PC-9 (cell line): ENCODE results near the gene GMDS.

Source experiments
- EZH2 ChIP-seq: fragments of 200-600 bp; sonication (generic); IDR thresholded peaks from 2 replicates; pipeline ENCODE4 v1.8.0; 2017; ENCODE audit warnings: antibody characterized with exemption, low read depth
- TF ChIP-seq, protein P1 (sequence below): fragments of 200-600 bp; sonication (generic); conservative IDR thresholded peaks from 2 replicates; pipeline ENCODE4 v1.6.1; 2017; ENCODE audit warnings: mixed run types, antibody characterized with exemption, mild to moderate bottlenecking, moderate library complexity

DNA sequence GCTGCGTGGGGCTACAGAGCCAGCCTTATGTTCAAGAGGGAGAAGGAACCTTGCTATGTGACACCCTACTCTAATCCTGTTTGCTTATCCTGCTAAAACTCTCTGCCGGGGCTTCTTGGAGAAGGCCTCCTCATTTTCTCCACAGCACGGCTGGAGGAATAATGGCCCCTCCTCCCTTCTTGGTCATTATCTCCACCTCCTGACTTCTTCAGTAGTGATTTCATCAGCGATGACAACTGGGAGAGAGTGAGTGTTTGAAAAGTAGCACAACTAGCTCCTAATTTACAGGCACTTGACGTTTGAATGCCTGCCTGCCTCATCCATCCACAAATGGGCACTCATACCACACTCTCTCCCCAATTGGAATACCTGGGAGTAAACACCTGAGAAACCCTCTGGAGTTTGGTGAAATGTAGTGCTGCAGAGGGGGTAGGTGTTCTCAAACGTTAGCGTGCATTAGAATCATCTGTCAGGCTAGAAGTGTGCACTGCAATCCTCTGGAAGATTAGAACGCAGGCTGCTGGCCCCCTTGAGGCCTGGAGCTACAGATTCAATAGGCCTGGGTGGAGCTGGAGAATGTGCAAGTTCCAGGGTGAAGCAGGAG lies 487.2 kb downstream of the GMDS start:
- no peak for TF ChIP-seq EZH2
- TF ChIP-seq, protein P1, sequence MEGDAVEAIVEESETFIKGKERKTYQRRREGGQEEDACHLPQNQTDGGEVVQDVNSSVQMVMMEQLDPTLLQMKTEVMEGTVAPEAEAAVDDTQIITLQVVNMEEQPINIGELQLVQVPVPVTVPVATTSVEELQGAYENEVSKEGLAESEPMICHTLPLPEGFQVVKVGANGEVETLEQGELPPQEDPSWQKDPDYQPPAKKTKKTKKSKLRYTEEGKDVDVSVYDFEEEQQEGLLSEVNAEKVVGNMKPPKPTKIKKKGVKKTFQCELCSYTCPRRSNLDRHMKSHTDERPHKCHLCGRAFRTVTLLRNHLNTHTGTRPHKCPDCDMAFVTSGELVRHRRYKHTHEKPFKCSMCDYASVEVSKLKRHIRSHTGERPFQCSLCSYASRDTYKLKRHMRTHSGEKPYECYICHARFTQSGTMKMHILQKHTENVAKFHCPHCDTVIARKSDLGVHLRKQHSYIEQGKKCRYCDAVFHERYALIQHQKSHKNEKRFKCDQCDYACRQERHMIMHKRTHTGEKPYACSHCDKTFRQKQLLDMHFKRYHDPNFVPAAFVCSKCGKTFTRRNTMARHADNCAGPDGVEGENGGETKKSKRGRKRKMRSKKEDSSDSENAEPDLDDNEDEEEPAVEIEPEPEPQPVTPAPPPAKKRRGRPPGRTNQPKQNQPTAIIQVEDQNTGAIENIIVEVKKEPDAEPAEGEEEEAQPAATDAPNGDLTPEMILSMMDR: no peak
